ENCODE data around the gene DAAM1. TPM values are rescaled to one million over a fixed set of nuclear protein-coding genes. Genes with fewer than 3 reads are reported as not detected.

DAAM1 gene
- total RNA-seq, 1 experiment from 2014 or later: 30.4 TPM

DNA sequence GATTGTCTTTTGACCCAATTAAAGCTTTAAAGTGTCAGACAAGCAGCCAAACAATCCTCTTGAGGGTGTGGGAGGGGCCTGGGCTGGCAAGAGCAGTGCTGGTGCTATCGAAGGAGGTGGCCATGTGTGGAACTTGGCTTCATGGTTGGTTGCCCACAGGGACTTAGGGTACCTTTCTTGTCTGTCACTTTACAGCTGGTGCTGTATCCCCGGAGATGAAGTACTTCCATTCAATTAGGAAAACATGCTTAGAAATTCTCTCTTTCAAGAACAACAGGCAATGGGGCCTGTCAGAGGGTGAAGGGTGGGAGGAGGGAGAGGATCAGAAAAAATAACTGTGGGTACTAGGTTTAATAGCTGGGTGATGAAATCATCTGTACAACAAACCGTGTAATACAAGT is 86.5 kb downstream of the DAAM1 start (continued):
- TF ChIP-seq, protein P1, sequence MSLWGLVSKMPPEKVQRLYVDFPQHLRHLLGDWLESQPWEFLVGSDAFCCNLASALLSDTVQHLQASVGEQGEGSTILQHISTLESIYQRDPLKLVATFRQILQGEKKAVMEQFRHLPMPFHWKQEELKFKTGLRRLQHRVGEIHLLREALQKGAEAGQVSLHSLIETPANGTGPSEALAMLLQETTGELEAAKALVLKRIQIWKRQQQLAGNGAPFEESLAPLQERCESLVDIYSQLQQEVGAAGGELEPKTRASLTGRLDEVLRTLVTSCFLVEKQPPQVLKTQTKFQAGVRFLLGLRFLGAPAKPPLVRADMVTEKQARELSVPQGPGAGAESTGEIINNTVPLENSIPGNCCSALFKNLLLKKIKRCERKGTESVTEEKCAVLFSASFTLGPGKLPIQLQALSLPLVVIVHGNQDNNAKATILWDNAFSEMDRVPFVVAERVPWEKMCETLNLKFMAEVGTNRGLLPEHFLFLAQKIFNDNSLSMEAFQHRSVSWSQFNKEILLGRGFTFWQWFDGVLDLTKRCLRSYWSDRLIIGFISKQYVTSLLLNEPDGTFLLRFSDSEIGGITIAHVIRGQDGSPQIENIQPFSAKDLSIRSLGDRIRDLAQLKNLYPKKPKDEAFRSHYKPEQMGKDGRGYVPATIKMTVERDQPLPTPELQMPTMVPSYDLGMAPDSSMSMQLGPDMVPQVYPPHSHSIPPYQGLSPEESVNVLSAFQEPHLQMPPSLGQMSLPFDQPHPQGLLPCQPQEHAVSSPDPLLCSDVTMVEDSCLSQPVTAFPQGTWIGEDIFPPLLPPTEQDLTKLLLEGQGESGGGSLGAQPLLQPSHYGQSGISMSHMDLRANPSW (CRISPR knock-in tag; conservative IDR thresholded peaks at IDR 0.05; ENCODE audit: low read depth): no peak
- TF ChIP-seq, protein P2, sequence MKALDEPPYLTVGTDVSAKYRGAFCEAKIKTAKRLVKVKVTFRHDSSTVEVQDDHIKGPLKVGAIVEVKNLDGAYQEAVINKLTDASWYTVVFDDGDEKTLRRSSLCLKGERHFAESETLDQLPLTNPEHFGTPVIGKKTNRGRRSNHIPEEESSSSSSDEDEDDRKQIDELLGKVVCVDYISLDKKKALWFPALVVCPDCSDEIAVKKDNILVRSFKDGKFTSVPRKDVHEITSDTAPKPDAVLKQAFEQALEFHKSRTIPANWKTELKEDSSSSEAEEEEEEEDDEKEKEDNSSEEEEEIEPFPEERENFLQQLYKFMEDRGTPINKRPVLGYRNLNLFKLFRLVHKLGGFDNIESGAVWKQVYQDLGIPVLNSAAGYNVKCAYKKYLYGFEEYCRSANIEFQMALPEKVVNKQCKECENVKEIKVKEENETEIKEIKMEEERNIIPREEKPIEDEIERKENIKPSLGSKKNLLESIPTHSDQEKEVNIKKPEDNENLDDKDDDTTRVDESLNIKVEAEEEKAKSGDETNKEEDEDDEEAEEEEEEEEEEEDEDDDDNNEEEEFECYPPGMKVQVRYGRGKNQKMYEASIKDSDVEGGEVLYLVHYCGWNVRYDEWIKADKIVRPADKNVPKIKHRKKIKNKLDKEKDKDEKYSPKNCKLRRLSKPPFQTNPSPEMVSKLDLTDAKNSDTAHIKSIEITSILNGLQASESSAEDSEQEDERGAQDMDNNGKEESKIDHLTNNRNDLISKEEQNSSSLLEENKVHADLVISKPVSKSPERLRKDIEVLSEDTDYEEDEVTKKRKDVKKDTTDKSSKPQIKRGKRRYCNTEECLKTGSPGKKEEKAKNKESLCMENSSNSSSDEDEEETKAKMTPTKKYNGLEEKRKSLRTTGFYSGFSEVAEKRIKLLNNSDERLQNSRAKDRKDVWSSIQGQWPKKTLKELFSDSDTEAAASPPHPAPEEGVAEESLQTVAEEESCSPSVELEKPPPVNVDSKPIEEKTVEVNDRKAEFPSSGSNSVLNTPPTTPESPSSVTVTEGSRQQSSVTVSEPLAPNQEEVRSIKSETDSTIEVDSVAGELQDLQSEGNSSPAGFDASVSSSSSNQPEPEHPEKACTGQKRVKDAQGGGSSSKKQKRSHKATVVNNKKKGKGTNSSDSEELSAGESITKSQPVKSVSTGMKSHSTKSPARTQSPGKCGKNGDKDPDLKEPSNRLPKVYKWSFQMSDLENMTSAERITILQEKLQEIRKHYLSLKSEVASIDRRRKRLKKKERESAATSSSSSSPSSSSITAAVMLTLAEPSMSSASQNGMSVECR (CRISPR knock-in tag; IDR thresholded peaks at IDR 0.05; ENCODE audit: borderline replicate concordance): no peak
- TF ChIP-seq SMAD4 (CRISPR knock-in tag; IDR thresholded peaks at IDR 0.05) (no peak), NFE2L1 (CRISPR knock-in tag; IDR thresholded peaks at IDR 0.05) (no peak), TEAD4 (CRISPR knock-in tag; IDR thresholded peaks at IDR 0.05) (no peak), IRF2 (CRISPR knock-in tag; IDR thresholded peaks at IDR 0.05; ENCODE audit: borderline replicate concordance, low read depth) (no peak)

DNA sequence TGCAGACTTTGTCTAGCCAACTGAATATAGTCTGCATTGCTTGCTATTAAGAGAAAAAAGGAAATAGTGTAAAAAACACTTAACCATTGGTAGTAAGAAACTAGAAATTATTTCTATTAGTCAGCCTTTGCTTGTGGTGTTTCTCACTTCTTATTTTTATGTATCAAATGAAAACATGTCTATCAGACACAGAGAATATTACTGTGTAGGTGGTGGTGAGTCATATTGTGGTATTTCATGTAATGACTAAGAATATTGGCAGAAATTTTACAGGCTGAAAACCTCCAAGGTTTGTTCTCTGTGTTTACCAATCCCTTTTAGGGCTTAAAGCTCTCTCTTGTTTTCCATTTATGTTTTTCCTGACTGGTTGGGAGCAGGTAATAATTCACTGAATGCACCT is 87.2 kb downstream of the DAAM1 start:
- peaks cover 6% of the 10 kb centered on the region for H3K4me1 Mint-ChIP-seq
- peaks cover 7% of the 10 kb centered on the region; the same call in 1 of the 2 replicates for H3K36me3 Mint-ChIP-seq
- H3K4me3 Mint-ChIP-seq: no peak overlapping the region
- no peak for TF ChIP-seq TEAD1 (CRISPR knock-in tag; IDR thresholded peaks at IDR 0.05)
- H3K27ac Mint-ChIP-seq: no peak overlapping the region
- peaks cover 10% of the 10 kb centered on the region for H3K9me3 Mint-ChIP-seq
- CTCF ChIA-PET: no interaction called here
- ATAC-seq: no peak
- POLR2A ChIA-PET: no interaction called here
- no peak for DNase-seq (ENCODE audit: low spot score)
- H3K27me3 Mint-ChIP-seq (ENCODE audit: low read depth): no peaks in the 10 kb centered on the region

DNA sequence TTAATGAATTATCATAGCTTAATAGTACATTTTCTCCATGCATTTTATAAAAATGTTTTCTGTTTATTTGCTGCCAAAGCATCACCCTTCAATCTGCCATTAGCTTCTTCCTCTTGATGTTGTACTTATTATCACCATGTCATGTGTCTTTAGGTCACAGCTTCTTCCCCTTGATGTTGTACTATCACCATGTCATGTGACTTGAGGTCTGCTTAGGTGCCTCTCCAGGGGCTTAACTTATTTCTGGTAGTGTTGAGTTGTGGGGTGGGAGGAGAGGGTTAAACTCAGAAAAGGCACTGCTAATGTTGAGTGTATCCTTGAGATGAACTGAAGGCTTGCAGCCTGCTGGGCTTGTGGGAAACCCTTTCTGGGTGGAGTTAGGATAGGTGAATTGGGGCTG is 87.8 kb downstream of the DAAM1 start:
- Mint-ChIP-seq H3K27ac (no peak overlapping the region), H3K27me3 (ENCODE audit: low read depth) (no peaks in the 10 kb centered on the region), H3K4me1 (peaks cover 6% of the 10 kb centered on the region), H3K36me3 (peaks cover 7% of the 10 kb centered on the region; the same call in 1 of the 2 replicates), H3K9me3 (peaks cover 10% of the 10 kb centered on the region), H3K4me3 (no peak overlapping the region)
- ChIA-PET CTCF (interaction anchor here (0.9 kb wide), 1 partner anchor 13 kb away, joined by 3 read pairs; no protein-coding TSS in a partner anchor), POLR2A (no interaction called here)
- DNase-seq (ENCODE audit: low spot score): no peak
- TF ChIP-seq, protein P3, sequence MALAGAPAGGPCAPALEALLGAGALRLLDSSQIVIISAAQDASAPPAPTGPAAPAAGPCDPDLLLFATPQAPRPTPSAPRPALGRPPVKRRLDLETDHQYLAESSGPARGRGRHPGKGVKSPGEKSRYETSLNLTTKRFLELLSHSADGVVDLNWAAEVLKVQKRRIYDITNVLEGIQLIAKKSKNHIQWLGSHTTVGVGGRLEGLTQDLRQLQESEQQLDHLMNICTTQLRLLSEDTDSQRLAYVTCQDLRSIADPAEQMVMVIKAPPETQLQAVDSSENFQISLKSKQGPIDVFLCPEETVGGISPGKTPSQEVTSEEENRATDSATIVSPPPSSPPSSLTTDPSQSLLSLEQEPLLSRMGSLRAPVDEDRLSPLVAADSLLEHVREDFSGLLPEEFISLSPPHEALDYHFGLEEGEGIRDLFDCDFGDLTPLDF (CRISPR knock-in tag; IDR thresholded peaks at IDR 0.05): no peak
- TF ChIP-seq ZNF396 (CRISPR knock-in tag; IDR thresholded peaks at IDR 0.05; ENCODE audit: borderline replicate concordance): no peak
- no peak for TF ChIP-seq ZNF416 (CRISPR knock-in tag; IDR thresholded peaks at IDR 0.05)
- TF ChIP-seq NFATC4 (CRISPR knock-in tag; IDR thresholded peaks at IDR 0.05): no peak
- TF ChIP-seq EMX1 (CRISPR knock-in tag; IDR thresholded peaks at IDR 0.05): no peak
- TF ChIP-seq FOXK1 (CRISPR knock-in tag; IDR thresholded peaks at IDR 0.05): no peak
- TF ChIP-seq, protein P4, sequence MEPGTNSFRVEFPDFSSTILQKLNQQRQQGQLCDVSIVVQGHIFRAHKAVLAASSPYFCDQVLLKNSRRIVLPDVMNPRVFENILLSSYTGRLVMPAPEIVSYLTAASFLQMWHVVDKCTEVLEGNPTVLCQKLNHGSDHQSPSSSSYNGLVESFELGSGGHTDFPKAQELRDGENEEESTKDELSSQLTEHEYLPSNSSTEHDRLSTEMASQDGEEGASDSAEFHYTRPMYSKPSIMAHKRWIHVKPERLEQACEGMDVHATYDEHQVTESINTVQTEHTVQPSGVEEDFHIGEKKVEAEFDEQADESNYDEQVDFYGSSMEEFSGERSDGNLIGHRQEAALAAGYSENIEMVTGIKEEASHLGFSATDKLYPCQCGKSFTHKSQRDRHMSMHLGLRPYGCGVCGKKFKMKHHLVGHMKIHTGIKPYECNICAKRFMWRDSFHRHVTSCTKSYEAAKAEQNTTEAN (CRISPR knock-in tag; IDR thresholded peaks at IDR 0.05): no peak
- no peak for ATAC-seq
